CD4-positive, alpha-beta T cell treated with Interleukin-6 at 100 ng/mL for 8 hours (primary cell): ENCODE measurements around the gene CTNNA3.

Source experiments
- DNase-seq: peaks from one replicate; pipeline ENCODE4 v3.0.0-alpha.2; 2020; ENCODE audit warnings: mixed read lengths, low spot score

The CTNNA3 gene

DNA sequence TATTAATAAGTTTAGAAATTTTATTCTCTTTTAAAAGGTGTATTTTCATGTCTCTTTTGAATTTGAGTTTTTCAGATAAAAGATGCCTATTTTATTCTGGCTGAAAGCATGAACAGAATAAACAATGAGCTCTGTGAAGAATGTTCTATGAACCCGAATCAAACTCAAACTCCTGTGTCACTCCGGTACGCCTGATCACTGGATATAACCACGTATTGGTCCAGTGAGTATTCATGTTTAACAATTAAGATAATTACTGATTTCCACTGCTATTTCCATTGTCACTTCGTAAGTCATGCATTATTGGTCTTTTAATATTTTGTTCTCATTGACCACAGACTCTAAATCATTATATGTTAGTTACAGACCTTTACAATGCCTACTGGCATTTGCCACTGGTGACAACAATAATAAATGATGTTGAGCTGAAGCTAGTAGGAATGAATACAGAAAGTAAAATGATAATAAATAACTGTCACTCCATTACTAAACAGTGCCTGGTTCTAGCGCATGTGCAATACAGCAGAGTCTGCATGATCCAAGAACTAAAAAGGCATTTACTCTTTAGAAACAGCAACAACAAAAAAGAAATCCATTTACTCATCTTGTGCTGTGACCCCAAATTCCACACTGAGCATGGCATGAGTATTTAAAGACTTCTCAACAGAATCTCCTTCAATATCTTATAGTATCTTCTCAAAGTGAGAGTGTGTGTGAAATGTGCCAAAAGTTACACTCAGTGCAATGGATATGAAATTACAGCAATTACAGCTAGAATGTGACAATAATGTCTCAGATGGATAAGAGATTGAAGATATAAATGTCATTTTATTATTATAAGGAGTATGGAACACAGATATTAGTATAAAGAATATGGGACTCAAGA lies 1597.2 kb downstream of the CTNNA3 start:
- no peak for DNase-seq

GRCh38 chr10:66095610-66096009 lies 1600.4 kb downstream of the CTNNA3 start:
- no peak for DNase-seq

DNA sequence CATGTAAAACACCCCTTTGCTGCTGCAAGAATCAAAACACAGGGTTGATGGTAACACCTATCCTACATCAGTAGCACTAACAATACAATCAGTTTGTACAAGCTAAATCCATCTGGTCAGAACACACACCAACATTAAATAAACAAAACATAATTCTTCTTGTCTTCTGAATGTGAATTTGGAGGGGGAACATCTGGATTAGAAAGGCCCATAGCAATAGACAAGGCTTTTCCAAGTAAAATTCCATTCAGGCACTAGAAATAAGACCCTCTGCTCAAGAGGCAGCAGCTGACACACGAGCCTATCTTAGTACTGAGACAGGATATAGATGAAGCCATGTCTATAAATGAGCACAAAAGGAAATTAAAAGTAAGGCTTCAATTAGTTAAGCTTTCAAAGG lies 1610.1 kb downstream of the CTNNA3 start:
- no peak for DNase-seq

DNA sequence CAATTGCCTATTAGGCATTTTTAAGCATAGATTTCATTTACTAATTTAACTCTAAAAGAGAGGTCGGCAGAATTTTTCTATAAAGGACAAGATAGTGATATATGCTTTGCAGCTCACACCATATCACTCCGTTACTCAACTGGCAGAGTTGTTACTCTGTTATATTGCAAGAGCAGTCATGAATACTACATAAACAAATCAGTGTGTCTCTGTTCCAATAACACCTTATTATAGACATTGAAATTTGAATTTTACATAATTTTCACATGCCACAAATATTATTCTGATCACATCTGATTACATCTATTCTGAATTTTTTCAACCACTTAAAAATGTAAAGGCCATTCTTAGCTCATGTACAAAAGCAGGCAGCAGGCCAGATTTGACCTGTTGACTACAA lies 1624.1 kb downstream of the CTNNA3 start:
- DNase-seq, result no peak

- DNase-seq, result no peak
These were observed 1637.4 kb downstream of the CTNNA3 start for GRCh38 chr10:66058594-66058993.

DNA sequence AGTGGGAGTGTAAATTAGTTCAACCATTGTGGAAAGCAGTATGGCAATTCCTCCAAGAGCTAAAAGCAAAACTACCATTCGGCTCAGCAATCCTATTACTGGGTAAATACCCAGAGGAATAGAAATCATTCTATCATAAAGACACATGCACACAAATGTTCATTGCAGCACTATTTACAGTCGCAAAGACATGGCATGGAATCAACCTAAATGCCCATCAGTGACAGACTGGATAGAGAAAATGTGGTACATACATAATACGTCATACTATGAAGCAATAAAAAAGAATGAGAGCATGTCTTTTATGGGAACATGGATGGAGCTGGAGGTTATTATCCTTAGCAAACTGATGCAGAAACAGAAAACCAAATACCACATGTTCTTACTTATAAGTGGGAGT lies 1646.7 kb downstream of the CTNNA3 start:
- DNase-seq, result no peak

DNA sequence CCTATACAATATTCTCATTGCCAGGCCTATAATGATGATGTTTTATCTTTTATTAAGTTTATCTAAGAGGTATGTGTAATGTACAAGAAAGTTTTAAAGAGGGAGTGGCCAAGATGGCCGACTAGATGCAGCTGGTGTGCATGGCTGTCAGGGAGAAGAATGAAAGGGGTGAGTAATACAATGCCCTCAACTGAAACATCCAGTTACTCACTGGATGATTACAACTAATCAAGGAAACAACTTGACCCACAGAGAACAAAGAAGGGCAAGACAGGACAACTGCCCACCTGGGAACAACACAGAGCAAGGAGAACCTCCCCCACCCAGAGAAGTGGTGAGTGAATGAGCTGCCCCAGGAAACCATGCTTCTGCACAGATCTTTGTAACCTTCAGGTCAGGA lies 1650.1 kb downstream of the CTNNA3 start:
- DNase-seq, result no peak

DNA sequence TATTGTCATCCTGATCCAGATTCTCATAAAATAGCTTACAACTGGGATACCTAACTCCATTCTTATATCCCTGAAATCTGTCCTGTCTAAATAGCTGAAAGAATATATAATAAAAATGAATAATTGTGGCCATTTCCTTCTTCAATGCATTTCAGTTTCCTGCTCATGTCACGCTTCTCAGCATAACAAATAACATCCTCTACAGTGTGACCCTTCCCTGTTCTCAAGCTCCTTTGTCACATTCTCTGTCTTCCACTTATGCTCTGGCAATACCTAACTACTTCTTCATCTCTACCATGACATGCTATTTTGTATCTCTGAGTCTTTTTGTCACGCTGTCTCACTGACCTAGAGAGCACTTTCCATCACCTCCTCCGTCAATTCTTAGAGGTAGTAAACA lies 1654.2 kb downstream of the CTNNA3 start:
- DNase-seq, result no peak

DNA sequence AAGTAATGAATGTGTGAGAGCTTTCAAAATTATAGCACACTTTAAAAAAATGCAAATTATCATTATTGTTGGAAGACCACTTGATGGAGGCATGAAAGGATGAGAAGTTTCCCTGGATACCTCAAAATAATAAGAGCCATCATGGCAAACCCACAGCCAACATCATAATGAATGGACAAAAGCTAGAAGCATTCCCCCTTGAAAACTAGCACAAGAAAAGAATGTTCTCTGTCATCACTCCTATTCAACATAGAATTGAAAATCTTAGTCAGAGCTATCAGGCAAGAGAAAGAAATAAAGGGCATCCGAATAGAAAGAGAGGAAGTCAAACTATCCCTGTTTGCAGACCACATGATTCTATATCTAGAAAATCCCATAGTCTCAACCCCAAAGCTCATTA lies 1657.4 kb downstream of the CTNNA3 start:
- no peak for DNase-seq

GRCh38 chr10:66026321-66026720 lies 1669.7 kb downstream of the CTNNA3 start:
- no peak for DNase-seq

DNA sequence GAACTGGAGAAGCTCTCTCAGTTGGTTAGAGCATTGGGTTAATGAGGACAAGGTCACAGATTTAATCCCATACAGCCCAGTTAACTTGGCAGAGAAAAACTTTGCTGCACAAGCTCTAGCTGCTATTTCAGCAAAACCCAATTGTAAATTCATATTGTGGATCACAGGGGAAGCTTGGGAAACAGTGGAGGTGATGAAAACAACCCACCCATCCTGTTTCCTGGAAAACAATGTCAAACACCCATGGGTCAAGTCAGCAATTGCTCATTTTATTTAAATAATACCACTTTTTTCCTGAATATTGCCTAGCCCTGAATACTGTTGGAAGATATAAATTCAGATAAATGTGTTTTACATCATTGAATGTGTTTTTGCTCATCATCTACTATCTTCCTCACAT lies 1670.8 kb downstream of the CTNNA3 start:
- DNase-seq, result no peak

DNA sequence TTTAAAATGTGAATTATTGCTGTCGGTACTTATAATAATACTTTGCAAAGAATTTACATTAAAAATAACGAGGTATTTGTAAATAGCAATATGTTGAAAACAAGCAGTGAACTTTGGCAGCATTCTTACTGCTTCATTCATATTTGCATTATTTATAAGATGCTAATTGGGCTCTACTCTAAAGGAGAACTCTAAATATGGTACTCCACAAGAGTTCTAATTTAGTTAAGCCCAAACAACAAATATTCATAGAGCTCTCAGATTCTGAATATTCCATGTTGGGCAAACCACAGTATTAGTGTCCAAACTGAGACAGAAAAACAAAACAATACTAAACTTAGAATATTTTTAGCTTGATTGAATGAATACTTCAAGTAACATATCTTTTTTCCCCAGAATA lies 1674.6 kb downstream of the CTNNA3 start:
- DNase-seq, result no peak

- no peak for DNase-seq
These were observed 1687.8 kb downstream of the CTNNA3 start for GRCh38 chr10:66008221-66008620.

DNA sequence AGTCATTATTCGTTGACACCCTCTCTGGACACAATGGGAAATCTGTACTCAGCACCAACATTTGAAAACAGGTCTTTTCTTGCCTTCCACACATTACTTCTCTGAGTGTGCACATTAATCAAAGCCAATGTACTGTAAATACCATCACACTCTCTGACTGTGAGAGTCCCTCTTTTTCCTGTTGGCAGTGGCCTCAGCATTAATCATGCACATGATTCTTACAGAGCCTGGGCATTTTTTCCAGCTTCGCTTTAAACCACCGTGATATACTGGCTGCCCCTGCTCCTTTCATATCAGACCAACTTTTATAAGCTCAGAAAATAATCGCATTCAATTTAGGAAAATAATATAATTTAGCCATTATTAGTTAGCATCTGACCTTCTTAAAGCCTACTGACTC lies 1689.6 kb downstream of the CTNNA3 start:
- DNase-seq, result no peak

GRCh38 chr10:65993451-65993850 lies 1702.5 kb downstream of the CTNNA3 start:
- DNase-seq, result no peak

- DNase-seq, result no peak
These were observed 1727.1 kb downstream of the CTNNA3 start for GRCh38 chr10:65968871-65969270.

DNA sequence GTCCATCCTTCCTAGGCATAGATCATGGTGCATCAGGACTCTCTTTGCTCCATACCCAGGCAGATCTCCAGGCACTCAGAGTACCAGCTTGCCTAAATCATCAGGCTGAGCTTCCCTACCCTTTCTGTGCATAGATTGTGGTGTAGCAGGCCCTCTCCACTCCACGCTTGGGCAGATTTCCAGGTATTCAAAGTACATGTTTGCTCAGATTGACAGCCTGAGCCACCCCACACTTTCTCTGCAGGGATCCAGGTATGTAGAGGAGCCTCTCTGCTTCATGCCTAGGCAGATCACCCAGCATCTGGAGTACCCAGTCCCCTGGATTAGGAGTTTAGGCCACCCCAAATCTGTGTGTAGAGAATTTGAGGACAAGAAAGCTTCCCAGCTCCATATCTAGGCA lies 1727.6 kb downstream of the CTNNA3 start:
- no peak for DNase-seq

GRCh38 chr10:65964205-65964604 lies 1731.8 kb downstream of the CTNNA3 start:
- no peak for DNase-seq

DNA sequence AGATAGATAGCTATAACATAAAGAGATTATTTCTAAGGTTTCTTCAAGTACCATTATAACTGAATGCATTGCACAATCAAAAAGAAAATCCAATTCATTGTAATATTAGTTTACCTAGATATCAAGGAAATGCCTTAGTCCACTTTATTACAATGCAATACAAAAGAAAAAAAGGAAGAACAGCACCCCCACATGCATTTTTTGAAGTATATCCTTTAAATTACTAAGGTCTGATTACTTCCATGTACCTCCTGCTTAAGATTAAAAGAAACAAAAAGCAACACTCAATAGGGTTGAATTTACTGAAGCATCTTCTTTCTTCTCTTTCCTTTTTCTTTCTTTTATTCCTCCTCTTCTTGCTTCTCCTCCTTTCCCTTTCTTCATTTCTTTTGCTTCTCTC lies 1743.9 kb downstream of the CTNNA3 start:
- no peak for DNase-seq

DNA sequence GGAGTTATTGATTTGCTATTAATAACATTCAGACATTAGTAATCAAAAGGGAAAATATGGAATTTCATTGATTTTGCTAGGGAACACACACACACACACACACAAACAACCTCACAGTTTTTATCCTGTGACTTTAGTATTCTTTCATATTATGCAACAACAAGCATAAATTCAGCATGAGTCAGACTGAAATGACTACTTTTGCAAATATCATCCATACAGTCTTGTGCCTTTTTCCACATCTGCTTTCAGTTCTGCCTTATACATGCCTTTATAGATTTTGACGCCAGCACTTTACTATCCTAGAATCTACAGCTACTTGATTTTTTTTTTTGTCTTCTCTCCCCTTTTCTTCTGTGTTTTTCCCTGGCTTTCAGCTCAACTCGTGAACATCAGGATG lies 1745.9 kb downstream of the CTNNA3 start:
- no peak for DNase-seq

- no peak for DNase-seq
These were observed 1746.5 kb downstream of the CTNNA3 start for GRCh38 chr10:65949526-65949925.

GRCh38 chr10:65945061-65945460 lies 1750.9 kb downstream of the CTNNA3 start:
- no peak for DNase-seq

DNA sequence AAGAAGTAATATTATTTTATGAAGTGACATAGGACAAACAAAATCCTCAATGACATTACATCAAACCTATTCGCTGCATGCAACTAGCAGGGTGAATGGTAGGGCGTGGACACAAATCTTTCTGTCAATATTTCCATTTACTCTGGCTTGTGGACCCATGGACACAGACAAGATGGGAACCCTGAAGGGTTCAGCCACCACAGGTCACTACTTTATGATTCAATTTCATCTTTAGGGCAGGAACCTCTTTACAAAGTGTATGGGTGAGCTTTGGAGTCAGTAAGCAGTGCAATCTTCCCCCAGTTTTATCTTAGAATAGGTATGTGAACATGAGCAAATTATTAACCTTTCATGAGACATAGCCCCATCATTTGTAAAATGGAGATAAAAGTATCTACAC lies 1752.5 kb downstream of the CTNNA3 start:
- DNase-seq, result no peak
